Fibroblast of skin of left biceps (primary cell): ENCODE measurements around the gene HINFP.
"Not testable (repeated sequence)": the region's sequence is repeated elsewhere in the genome, so short reads cannot be mapped to it uniquely, and the experiment has no call there.

Experiments
- DNase-seq, 2 experiments: peaks; one replicate each; pipeline ENCODE4 v3.0.0-alpha.2; 2013; ENCODE audit warnings: low read depth in 2 of 2

Gene HINFP

GRCh38 chr11:119155733-119156492 is 34.5 kb downstream of the HINFP start:
- DNase-seq = no peak

GRCh38 chr11:119156496-119156895 is 35.1 kb downstream of the HINFP start:
- DNase-seq = no peak

- no peak for DNase-seq
Observed at GRCh38 chr11:119157063-119157462, 35.7 kb downstream of the HINFP start.

GRCh38 chr11:119158467-119158866 is 37.1 kb downstream of the HINFP start:
- DNase-seq = no peak

- DNase-seq = no peak
Observed at GRCh38 chr11:119160151-119160550, 38.8 kb downstream of the HINFP start.

GRCh38 chr11:119161871-119162270 is 40.5 kb downstream of the HINFP start:
- DNase-seq = no peak

- DNase-seq = no peak
Observed at GRCh38 chr11:119166368-119167076, 45.1 kb downstream of the HINFP start.

GRCh38 chr11:119167077-119167458 is 45.7 kb downstream of the HINFP start:
- DNase-seq = not testable (repeated sequence)

- DNase-seq = no peak
Observed at GRCh38 chr11:119167933-119168332, 46.6 kb downstream of the HINFP start.

- DNase-seq = peak; percentile 51 to 57
Observed at GRCh38 chr11:119168471-119169281, 47.3 kb downstream of the HINFP start, which contains the start of gene NLRX1. TSS of gene NLRX1 (plus strand) at chr11:119168725. CDS start at chr11:119171404, 2,679 bp downstream.

- no peak for DNase-seq
Observed at GRCh38 chr11:119169282-119169719, 47.9 kb downstream of the HINFP start.

- no peak for DNase-seq
Observed at GRCh38 chr11:119172513-119172912, 51.1 kb downstream of the HINFP start.

- no peak for DNase-seq
Observed at GRCh38 chr11:119173453-119173852, 52.1 kb downstream of the HINFP start.

GRCh38 chr11:119175493-119176077 is 54.2 kb downstream of the HINFP start:
- DNase-seq = no peak

- no peak for DNase-seq
Observed at GRCh38 chr11:119178166-119178680, 56.8 kb downstream of the HINFP start.

- no peak for DNase-seq
Observed at GRCh38 chr11:119179342-119179741, 58.0 kb downstream of the HINFP start.

GRCh38 chr11:119179983-119180382 is 58.6 kb downstream of the HINFP start:
- DNase-seq = no peak

- no peak for DNase-seq
Observed at GRCh38 chr11:119180729-119181676, 59.6 kb downstream of the HINFP start.

- no peak for DNase-seq
Observed at GRCh38 chr11:119181677-119182412, 60.5 kb downstream of the HINFP start.

- DNase-seq = not testable (repeated sequence)
Observed at GRCh38 chr11:119184399-119184798, 63.0 kb downstream of the HINFP start.
